Astrocyte (in vitro differentiated cells and primary cell): ENCODE data around the gene PPFIA1. TPM values are rescaled to one million over a fixed set of nuclear protein-coding genes. Genes with fewer than 3 reads are reported as not detected.
A peak's percentile ranks its signal among the peaks of the same experiment; 100 is the strongest.
"Not testable (repeated sequence)": the region's sequence is repeated elsewhere in the genome, so short reads cannot be mapped to it uniquely, and the experiment has no call there.

ENCODE experiments used
- DNase-seq: peaks from one replicate; pipeline ENCODE4 v3.0.0-alpha.2; 2010; ENCODE audit warnings: low read depth
- FAIRE-seq: peaks from 2 replicates; lab custom pipeline; 2011; peaks lifted over from hg19 to GRCh38; lab: Jason Lieb, UNC
- H2AFZ ChIP-seq: 2 replicates; pipeline ENCODE4 v1.6.0; 2012; ENCODE audit warnings: low read depth, low read length, inconsistent platforms
- H3K27ac ChIP-seq: 2 replicates; pipeline ENCODE4 v1.5.1; 2011; ENCODE audit warnings: low read depth, low read length, inconsistent platforms
- H3K27me3 ChIP-seq: 2 replicates; pipeline ENCODE4 v1.6.0; 2011; ENCODE audit warnings: low read length, inconsistent platforms; ENCODE audit not compliant: insufficient read depth
- H3K36me3 ChIP-seq: 2 replicates; pipeline ENCODE4 v1.5.1; 2011; ENCODE audit warnings: low read length, inconsistent platforms; ENCODE audit not compliant: insufficient read depth
- H3K4me1 ChIP-seq: 2 replicates; pipeline ENCODE4 v1.5.1; 2011; ENCODE audit warnings: low read length, inconsistent platforms; ENCODE audit not compliant: insufficient read depth
- H3K4me2 ChIP-seq: 2 replicates; pipeline ENCODE4 v1.6.0; 2012; ENCODE audit warnings: low read length, inconsistent platforms
- H3K4me3 ChIP-seq: 2 replicates; pipeline ENCODE4 v1.5.1; 2011; ENCODE audit warnings: low read depth, mild to moderate bottlenecking, low read length, inconsistent platforms; ENCODE audit not compliant: insufficient read depth
- H3K79me2 ChIP-seq: 2 replicates; pipeline ENCODE4 v1.6.0; 2012; ENCODE audit warnings: mild to moderate bottlenecking, low read length, inconsistent platforms; ENCODE audit not compliant: insufficient read depth
- H3K9ac ChIP-seq: 2 replicates; pipeline ENCODE4 v1.6.0; 2012; ENCODE audit warnings: mild to moderate bottlenecking, low read length, inconsistent platforms
- H3K9me3 ChIP-seq: 2 replicates; pipeline ENCODE4 v1.5.1; 2012; ENCODE audit warnings: low read depth, mild to moderate bottlenecking, low read length, inconsistent platforms; ENCODE audit not compliant: insufficient read depth
- H4K20me1 ChIP-seq: 2 replicates; pipeline ENCODE4 v1.6.0; 2012; ENCODE audit warnings: low read length, inconsistent platforms; ENCODE audit not compliant: insufficient read depth
- H3K27ac Mint-ChIP-seq: one replicate; pipeline ENCODE4 v1.8.0; 2021; ENCODE audit warnings: mild to moderate bottlenecking, mixed read lengths; ENCODE audit not compliant: unreplicated experiment
- H3K27me3 Mint-ChIP-seq: one replicate; pipeline ENCODE4 v1.8.0; 2021; ENCODE audit warnings: low read depth, mixed read lengths; ENCODE audit not compliant: unreplicated experiment
- H3K36me3 Mint-ChIP-seq: one replicate; pipeline ENCODE4 v1.8.0; 2021; ENCODE audit warnings: low read depth, mixed read lengths; ENCODE audit not compliant: unreplicated experiment
- H3K4me1 Mint-ChIP-seq: one replicate; pipeline ENCODE4 v1.8.0; 2021; ENCODE audit warnings: low read depth, mixed read lengths; ENCODE audit not compliant: unreplicated experiment
- H3K4me3 Mint-ChIP-seq: one replicate; pipeline ENCODE4 v1.8.0; 2021; ENCODE audit warnings: mild to moderate bottlenecking, moderate library complexity, mixed read lengths; ENCODE audit not compliant: unreplicated experiment
- H3K9me3 Mint-ChIP-seq: one replicate; pipeline ENCODE4 v1.8.0; 2021; ENCODE audit warnings: mild to moderate bottlenecking, mixed read lengths; ENCODE audit not compliant: unreplicated experiment
- EZH2 ChIP-seq: IDR thresholded peaks from 2 replicates; pipeline ENCODE4 v1.6.1; 2012; ENCODE audit warnings: mild to moderate bottlenecking, low read length, inconsistent platforms; ENCODE audit not compliant: insufficient read depth
- total RNA-seq: library from RNA; stranded (reverse); gene quantifications from 2 replicates; pipeline ENCODE4 v1.2.1, GENCODE V29; 2021
- TF ChIP-seq, protein P1 (sequence below): IDR thresholded peaks from 2 replicates; pipeline ENCODE4 v1.5.1; 2011; ENCODE audit warnings: low read depth, mild to moderate bottlenecking, inconsistent platforms, low read length, moderate library complexity; ENCODE audit not compliant: insufficient read depth

Gene PPFIA1
- total RNA-seq, 1 donor from 2014 or later = 54.7 TPM

DNA sequence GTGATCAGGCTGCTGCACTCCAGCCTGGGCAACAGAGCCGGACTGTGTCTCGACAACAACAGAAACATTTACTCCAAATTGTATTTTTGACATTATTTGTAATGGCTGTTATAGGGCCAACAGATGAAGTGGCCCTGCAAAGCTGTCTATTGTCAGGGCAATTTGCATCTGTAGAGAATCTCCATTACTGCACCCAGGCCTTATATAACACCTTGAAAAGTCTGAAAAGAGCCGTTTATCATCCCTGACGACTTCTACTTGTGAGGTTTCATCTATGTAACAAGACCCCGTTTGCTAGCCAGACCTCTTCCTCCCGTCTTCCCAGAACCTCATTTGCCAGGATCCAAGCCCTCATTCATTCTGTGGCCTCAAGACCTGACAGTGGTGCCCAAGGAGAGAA lies 118.7 kb downstream of the PPFIA1 start:
- Histone ChIP-seq H3K27ac (no peak overlapping the region), H4K20me1 (peaks cover 21% of the 10 kb centered on the region), H3K4me1 (no peaks in the 10 kb centered on the region), H3K9ac (no peak overlapping the region), H3K79me2 (peaks cover 14% of the 10 kb centered on the region), H3K9me3 (no peaks in the 10 kb centered on the region), H3K4me3 (no peak overlapping the region), H2AFZ (no peak overlapping the region), H3K4me2 (no peak overlapping the region), H3K27me3 (no peaks in the 10 kb centered on the region), H3K36me3 (no peaks in the 10 kb centered on the region)
- H3K27ac Mint-ChIP-seq = peak overlapping the region; percentile 28
- H3K4me3 Mint-ChIP-seq = no peak overlapping the region
- peaks cover 12% of the 10 kb centered on the region for H3K4me1 Mint-ChIP-seq
- H3K9me3 Mint-ChIP-seq = no peaks in the 10 kb centered on the region
- H3K36me3 Mint-ChIP-seq = peaks cover 15% of the 10 kb centered on the region
- DNase-seq (no peak), FAIRE-seq (no peak)
- H3K27me3 Mint-ChIP-seq = no peaks in the 10 kb centered on the region
- TF ChIP-seq, protein P1, sequence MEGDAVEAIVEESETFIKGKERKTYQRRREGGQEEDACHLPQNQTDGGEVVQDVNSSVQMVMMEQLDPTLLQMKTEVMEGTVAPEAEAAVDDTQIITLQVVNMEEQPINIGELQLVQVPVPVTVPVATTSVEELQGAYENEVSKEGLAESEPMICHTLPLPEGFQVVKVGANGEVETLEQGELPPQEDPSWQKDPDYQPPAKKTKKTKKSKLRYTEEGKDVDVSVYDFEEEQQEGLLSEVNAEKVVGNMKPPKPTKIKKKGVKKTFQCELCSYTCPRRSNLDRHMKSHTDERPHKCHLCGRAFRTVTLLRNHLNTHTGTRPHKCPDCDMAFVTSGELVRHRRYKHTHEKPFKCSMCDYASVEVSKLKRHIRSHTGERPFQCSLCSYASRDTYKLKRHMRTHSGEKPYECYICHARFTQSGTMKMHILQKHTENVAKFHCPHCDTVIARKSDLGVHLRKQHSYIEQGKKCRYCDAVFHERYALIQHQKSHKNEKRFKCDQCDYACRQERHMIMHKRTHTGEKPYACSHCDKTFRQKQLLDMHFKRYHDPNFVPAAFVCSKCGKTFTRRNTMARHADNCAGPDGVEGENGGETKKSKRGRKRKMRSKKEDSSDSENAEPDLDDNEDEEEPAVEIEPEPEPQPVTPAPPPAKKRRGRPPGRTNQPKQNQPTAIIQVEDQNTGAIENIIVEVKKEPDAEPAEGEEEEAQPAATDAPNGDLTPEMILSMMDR = no peak
- no peak for TF ChIP-seq EZH2

DNA sequence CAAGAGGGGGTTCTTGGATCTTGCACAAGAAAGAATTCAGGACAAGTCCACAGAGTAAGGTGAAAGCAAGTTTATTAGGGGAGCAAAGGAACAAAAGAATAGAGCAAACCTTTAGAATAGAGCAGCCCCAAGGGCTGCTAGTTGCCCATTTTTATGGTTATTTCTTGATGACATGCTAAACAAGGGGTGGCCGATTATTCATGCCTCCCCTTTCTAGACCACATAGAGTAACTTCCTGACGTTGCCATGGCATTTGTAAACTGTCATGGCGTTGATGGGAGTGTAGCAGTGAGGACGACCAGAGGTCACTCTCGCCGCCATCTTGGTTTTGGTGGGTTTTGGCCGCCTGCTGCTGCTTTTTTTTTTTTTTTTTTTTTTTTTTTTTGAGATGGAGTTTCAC lies 120.4 kb downstream of the PPFIA1 start:
- not testable (repeated sequence) for H3K4me3 ChIP-seq, H3K9ac ChIP-seq, H3K4me2 ChIP-seq, H3K9me3 ChIP-seq, H3K36me3 Mint-ChIP-seq, FAIRE-seq, H3K27ac ChIP-seq, DNase-seq, H3K36me3 ChIP-seq, H3K27me3 ChIP-seq, H3K27ac Mint-ChIP-seq, H3K4me1 ChIP-seq, H3K27me3 Mint-ChIP-seq, H2AFZ ChIP-seq, H3K4me3 Mint-ChIP-seq, H3K9me3 Mint-ChIP-seq
- peaks cover 14% of the 10 kb centered on the region for H4K20me1 ChIP-seq
- H3K79me2 ChIP-seq = peaks cover 16% of the 10 kb centered on the region
- H3K4me1 Mint-ChIP-seq = peaks cover 12% of the 10 kb centered on the region

GRCh38 chr11:70394211-70394950 lies 123.9 kb downstream of the PPFIA1 start:
- Mint-ChIP-seq H3K4me3 (no peak overlapping the region), H3K4me1 (peaks cover 13% of the 10 kb centered on the region), H3K36me3 (peaks cover 8% of the 10 kb centered on the region), H3K27ac (no peak overlapping the region), H3K27me3 (no peaks in the 10 kb centered on the region), H3K9me3 (no peaks in the 10 kb centered on the region)
- H3K4me3 ChIP-seq = no peak overlapping the region
- no peak overlapping the region for H3K9ac ChIP-seq
- DNase-seq (no peak), FAIRE-seq (no peak)
- no peak overlapping the region for H3K27ac ChIP-seq
- peaks cover 9% of the 10 kb centered on the region for H3K4me1 ChIP-seq
- TF ChIP-seq EZH2 = no peak
- TF ChIP-seq, protein P1 = no peak
- peaks cover 46% of the 10 kb centered on the region for H3K79me2 ChIP-seq
- peaks cover 14% of the 10 kb centered on the region for H4K20me1 ChIP-seq
- H3K4me2 ChIP-seq = no peak overlapping the region
- H3K36me3 ChIP-seq = no peaks in the 10 kb centered on the region
- H2AFZ ChIP-seq = no peak overlapping the region
- no peaks in the 10 kb centered on the region for H3K9me3 ChIP-seq
- no peaks in the 10 kb centered on the region for H3K27me3 ChIP-seq
